LHCN-M2 (cell line): Measurements from ENCODE around the gene KRTAP6-2. TPM values are rescaled to one million over a fixed set of nuclear protein-coding genes. Genes with fewer than 3 reads are reported as not detected.

Experiments used
- DNase-seq: peaks from one replicate; pipeline ENCODE4 v3.0.0-alpha.2; 2012; ENCODE audit warnings: low read depth
- total RNA-seq: library from RNA; depleted of rRNA; stranded (reverse); fragments of >200 nt; gene quantifications from 2 replicates; pipeline ENCODE4 v1.2.3, GENCODE V29; 2014; rRNA removed

Gene KRTAP6-2
- total RNA-seq, 1 experiment from 2014 or later: not detected

GRCh38 chr21:30577766-30578165, 20.9 kb downstream of the KRTAP6-2 start:
- DNase-seq: no peak

- DNase-seq: no peak
Measured at GRCh38 chr21:30567617-30568016, 31.1 kb downstream of the KRTAP6-2 start.

GRCh38 chr21:30563630-30564029, 35.1 kb downstream of the KRTAP6-2 start:
- DNase-seq: no peak

- DNase-seq: no peak
Measured at GRCh38 chr21:30563072-30563471, 35.6 kb downstream of the KRTAP6-2 start.

GRCh38 chr21:30561957-30562356, 36.7 kb downstream of the KRTAP6-2 start:
- DNase-seq: no peak

- DNase-seq: no peak
Measured at GRCh38 chr21:30561264-30561895, 37.3 kb downstream of the KRTAP6-2 start, which contains the start of gene KRTAP19-7. TSS of gene KRTAP19-7 (minus strand) at chr21:30561314. CDS start at chr21:30561289, 25 bp downstream.

GRCh38 chr21:30555095-30555494, 43.6 kb downstream of the KRTAP6-2 start:
- no peak for DNase-seq

GRCh38 chr21:30552782-30553181, 45.9 kb downstream of the KRTAP6-2 start:
- no peak for DNase-seq

Other genes with a start within 250 kb of the KRTAP6-2 start
- not detected in 2 replicates for gene KRTAP13-2, start 226.6 kb downstream of the KRTAP6-2 start, total RNA-seq
- not detected in 2 replicates for gene KRTAP13-1, start 202.9 kb downstream of the KRTAP6-2 start, total RNA-seq
- gene KRTAP13-3, start 173.0 kb downstream of the KRTAP6-2 start, total RNA-seq: not detected in 2 replicates
- gene KRTAP13-4, start 168.7 kb downstream of the KRTAP6-2 start, total RNA-seq: not detected in 2 replicates
- not detected in 2 replicates for gene KRTAP15-1, start 158.6 kb downstream of the KRTAP6-2 start, total RNA-seq
- not detected in 2 replicates for gene KRTAP19-1, start 118.5 kb downstream of the KRTAP6-2 start, total RNA-seq
- not detected in 2 replicates for gene KRTAP19-2, start 111.5 kb downstream of the KRTAP6-2 start, total RNA-seq
- gene KRTAP19-3, start 106.9 kb downstream of the KRTAP6-2 start, total RNA-seq: not detected in 2 replicates
- not detected in 2 replicates for gene KRTAP19-4, start 101.7 kb downstream of the KRTAP6-2 start, total RNA-seq
- gene KRTAP19-5, start 96.8 kb downstream of the KRTAP6-2 start, total RNA-seq: not detected in 2 replicates
- not detected in 2 replicates for gene KRTAP19-6, start 57.0 kb downstream of the KRTAP6-2 start, total RNA-seq
- not detected in 2 replicates for gene KRTAP19-7, start 37.6 kb downstream of the KRTAP6-2 start, total RNA-seq
- gene KRTAP22-2, start 8.5 kb downstream of the KRTAP6-2 start, total RNA-seq: not detected in 2 replicates
- not detected in 2 replicates for gene KRTAP6-3, start 6.5 kb downstream of the KRTAP6-2 start, total RNA-seq
- not detected in 2 replicates for gene KRTAP22-1, start 2.2 kb upstream of the KRTAP6-2 start, total RNA-seq
- gene KRTAP6-1, start 15.0 kb upstream of the KRTAP6-2 start, total RNA-seq: not detected in 2 replicates
- not detected in 2 replicates for gene KRTAP20-1, start 17.5 kb upstream of the KRTAP6-2 start, total RNA-seq
- not detected in 2 replicates for gene KRTAP20-4, start 21.7 kb upstream of the KRTAP6-2 start, total RNA-seq
- not detected in 2 replicates for gene KRTAP20-2, start 36.3 kb upstream of the KRTAP6-2 start, total RNA-seq
- not detected in 2 replicates for gene KRTAP20-3, start 44.0 kb upstream of the KRTAP6-2 start, total RNA-seq
- not detected in 2 replicates for gene KRTAP21-3, start 119.9 kb upstream of the KRTAP6-2 start, total RNA-seq
- gene KRTAP21-2, start 148.4 kb upstream of the KRTAP6-2 start, total RNA-seq: not detected in 2 replicates
- not detected in 2 replicates for gene KRTAP21-1, start 156.5 kb upstream of the KRTAP6-2 start, total RNA-seq
- not detected in 2 replicates for gene KRTAP8-1, start 214.4 kb upstream of the KRTAP6-2 start, total RNA-seq
- not detected in 2 replicates for gene KRTAP7-1, start 230.9 kb upstream of the KRTAP6-2 start, total RNA-seq